Right forelimb (tissue), 1 donor: Measurements from ENCODE around the gene SLC15A3.

ENCODE experiments used
- DNase-seq: peaks from one replicate; pipeline ENCODE4 v3.0.0-alpha.2; 2018

The SLC15A3 gene

GRCh38 chr11:60944490-60945294 is 7.3 kb downstream of the SLC15A3 start:
- DNase-seq, result no peak

DNA sequence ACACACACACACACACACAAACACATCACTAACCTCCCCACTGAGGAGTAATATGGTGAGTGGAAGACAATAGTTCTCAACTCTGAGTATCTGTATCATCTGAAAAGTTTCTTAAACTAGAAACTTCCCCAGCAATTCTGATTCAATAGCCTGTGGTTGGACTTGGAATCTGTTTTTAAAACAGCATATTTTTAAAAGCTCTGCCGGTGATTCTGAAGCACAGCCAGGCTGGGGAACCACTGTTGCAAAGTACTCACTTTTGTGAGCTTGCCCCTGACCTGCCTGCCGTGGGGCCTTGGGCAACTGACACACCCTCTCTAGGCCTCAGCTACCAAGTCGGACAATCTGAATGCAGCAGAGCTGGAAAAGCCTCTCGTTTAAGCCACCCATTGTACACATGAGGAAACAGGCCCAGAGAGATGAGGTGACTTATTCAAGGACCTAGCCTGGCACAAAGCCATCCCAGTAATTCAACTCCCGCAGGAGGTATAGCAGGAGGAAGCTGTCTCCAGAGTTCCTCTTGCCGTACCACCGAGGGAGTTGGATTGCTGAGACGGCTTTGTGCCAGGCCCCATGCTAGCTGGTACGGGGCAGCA is 8.9 kb downstream of the SLC15A3 start:
- no peak for DNase-seq

DNA sequence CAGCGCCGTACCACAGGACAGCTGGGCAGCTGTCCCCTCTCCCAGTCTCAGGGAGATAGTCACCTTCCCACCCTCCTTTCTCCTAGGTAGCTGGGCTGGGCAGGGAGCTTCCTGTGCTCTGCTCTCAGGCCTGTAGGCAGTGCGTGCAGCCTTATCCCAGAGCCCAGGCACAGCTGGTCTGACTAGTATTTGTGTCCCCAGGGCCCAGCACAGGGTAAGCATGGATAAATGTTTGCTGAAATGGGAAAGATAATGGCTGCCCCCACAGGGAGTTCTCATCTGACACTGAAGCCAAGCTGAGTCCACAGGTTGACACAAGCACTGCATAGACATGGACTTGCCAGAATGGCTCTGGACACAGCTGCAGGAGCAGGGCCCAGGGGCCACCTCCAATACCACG is 9.8 kb downstream of the SLC15A3 start:
- DNase-seq, result no peak

- DNase-seq, result no peak
Measured at GRCh38 chr11:60941371-60942119, 10.4 kb downstream of the SLC15A3 start.

DNA sequence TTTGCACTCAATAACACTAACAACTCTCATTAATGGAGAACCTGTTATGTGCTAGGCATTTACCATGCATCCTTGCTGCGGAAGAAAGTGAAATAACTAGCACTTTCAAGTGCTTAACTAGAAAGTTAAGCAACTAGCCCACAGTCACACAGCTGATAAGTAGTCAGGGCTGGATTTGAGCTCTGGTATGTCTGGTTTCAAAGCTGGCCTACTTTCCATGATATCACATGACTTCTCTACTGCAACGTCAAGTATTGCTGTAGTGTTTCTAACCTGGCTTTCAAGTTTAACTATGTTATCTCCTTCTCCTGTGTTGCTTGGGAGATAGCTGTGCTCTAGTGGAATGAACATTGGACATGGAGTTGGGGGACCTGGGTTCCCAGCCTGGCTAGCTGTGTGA is 12.1 kb downstream of the SLC15A3 start:
- DNase-seq, result no peak

DNA sequence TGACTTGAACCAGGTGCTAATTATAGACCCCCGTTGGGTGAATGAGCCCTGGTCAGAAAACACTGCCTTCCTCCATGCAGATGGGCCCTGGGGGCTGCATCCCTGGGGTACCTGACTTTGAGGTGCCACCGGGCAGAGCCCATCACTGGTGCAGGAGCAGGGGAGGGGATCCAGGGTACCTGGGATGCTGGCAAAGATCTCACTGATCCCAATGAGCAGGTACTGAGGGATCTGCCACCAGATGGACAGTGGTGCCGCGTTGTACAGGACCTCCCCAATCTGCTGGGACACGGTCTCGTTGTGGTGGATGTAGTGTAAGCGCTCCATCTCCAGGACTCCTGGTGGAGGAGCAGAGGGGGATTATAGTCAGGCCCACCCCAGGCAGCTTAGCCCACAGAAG is 12.7 kb downstream of the SLC15A3 start:
- DNase-seq, result no peak

DNA sequence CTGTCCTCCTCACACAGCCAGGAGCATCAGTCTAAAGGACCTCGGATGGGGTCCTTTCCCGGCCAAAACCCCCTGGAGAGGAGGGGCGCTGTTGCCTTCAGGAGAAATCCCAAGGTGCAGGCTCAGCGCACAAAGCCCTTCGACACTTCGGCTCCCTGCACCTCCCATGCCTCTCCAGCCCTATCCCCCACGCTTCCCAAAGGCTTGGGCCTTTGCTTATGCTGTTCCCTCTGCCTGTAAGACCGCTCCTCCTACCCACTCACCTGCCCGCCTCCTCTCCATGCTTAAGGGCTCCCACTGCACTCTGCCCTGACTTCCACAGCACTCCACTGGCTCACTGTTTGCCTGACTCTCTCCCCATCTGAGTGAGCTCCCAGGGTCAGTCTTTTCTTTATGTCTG is 13.5 kb downstream of the SLC15A3 start:
- DNase-seq, result no peak

- no peak for DNase-seq
Measured at GRCh38 chr11:60937811-60938210, 14.2 kb downstream of the SLC15A3 start.

DNA sequence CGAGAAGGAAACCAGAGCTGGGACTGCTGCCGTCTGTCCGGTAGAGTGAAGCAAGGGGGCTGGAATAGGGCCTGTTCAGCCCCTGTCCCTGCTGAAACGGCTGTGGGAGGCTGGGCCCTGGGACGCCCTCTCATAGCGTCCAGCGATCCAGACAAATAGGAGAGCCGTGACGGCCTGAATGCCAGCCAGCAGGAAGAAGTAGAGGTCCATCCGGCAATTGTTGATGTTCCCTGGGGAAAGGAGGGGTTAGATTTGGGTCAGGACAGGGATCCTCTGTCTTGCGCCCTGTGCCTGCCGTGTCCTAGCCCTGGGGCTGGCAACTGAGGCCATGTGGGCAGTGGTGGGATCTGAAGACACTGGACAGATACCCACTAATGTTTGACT is 14.8 kb downstream of the SLC15A3 start:
- DNase-seq, result no peak

DNA sequence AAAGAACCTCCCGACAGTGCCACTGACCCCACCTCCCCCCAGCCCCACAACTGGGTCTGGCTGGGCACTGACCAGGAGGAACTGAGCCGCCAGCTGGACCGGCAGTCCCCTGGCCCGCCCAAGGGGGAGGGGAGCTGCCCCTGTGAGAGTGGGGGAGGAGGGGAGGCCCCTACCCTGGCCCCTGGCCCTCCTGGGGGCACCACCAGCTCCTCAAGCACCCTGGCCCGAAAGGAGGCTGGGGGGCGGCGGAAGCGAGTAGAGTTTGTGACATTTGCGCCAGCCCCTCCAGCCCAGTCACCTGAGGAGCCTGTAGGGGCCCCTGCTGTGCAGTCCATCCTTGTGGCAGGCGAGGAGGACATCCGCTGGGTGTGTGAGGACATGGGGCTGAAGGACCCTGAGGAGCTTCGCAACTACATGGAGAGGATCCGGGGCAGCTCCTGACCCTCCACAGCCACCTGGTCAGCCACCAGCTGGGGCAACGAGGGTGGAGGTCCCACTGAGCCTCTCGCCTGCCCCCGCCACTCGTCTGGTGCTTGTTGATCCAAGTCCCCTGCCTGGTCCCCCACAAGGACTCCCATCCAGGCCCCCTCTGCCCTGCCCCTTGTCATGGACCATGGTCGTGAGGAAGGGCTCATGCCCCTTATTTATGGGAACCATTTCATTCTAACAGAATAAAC is 15.4 kb downstream of the SLC15A3 start:
- DNase-seq, result no peak

DNA sequence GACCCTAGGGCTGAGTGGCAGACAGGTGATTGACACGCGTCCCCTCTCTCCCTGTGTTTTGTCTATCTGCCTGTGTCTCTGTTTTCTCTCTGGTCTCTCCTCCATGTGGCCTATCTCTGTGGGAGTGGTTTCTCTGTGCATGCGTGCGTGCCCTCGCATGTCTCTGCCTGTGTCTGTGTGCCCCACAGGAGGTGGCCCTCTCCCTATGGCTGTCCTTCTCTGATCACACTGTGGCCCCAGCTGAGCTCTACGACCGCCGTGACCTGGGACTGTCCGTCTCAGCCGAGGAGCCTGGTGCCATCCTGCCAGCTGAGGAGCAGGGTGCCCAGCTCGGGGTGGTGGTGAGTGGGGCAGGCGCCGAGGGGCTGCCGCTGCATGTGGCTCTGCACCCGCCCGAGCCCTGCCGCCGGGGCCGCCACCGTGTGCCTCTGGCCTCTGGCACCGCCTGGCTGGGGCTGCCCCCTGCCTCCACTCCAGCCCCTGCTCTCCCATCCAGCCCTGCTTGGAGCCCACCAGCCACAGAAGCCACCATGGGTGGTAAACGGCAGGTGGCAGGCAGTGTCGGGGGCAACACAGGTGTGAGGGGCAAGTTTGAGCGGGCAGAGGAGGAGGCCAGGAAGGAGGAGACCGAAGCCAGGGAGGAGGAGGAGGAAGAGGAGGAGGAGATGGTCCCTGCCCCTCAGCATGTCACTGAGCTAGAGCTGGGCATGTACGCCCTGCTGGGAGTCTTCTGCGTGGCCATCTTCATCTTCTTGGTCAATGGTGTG is 16.1 kb downstream of the SLC15A3 start:
- DNase-seq, result no peak

- DNase-seq, result no peak
Measured at GRCh38 chr11:60934790-60935605, 17.0 kb downstream of the SLC15A3 start.

GRCh38 chr11:60934124-60934789 is 17.7 kb downstream of the SLC15A3 start:
- DNase-seq, result no peak

DNA sequence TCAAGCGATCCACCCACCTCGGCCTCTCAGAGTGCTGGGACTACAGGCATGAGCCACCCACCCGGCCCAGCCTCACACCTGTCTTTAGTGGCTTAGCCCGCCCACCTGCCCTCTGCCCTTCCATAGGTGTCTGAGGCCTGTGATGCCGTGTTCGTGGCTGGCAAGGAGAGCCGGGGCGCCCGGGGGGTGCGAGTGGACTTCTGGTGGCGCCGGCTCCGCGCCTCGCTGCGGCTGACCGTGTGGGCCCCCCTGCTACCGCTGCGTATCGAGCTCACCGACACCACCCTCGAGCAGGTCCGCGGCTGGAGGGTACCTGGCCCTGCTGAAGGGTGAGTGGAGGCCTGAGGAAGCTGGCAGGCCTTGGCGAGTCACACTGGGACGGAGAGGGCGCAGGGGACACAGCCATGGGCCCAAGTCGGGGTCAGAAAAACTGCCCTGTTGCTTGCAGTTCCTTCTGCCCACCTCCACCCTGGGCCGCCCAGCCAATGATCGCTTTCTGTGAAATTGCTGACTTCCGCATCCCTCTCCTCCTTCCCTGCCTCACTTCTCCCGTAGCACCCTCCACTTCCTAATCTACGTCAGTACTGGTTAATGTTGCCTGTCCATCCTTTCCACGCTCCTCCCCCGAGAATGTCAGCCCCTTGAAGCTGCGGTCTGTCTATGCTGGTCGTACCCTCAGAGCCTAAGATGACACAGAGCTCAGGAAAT is 18.4 kb downstream of the SLC15A3 start:
- no peak for DNase-seq

- no peak for DNase-seq
Measured at GRCh38 chr11:60932605-60933356, 19.2 kb downstream of the SLC15A3 start.

GRCh38 chr11:60931917-60932316 is 20.1 kb downstream of the SLC15A3 start:
- no peak for DNase-seq

DNA sequence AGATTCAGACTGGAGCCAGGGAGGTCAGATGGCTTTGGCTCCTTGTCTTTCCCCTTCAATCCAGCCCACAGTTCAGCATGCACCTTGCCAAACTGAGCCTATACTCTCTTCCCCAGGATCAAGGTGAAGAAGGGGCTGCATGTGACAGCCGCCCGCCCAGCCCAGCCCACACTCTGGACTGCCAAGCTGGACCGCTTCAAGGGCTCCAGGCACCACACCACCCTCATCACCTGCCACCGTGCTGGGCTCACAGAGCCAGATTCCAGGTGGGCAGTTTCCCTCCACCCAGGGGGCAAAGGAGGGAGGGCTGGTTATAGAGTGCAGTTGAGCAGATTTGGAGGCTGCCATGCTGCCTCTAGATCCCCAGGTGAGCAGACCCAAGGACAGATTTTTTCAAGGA is 21.6 kb downstream of the SLC15A3 start:
- DNase-seq, result no peak

DNA sequence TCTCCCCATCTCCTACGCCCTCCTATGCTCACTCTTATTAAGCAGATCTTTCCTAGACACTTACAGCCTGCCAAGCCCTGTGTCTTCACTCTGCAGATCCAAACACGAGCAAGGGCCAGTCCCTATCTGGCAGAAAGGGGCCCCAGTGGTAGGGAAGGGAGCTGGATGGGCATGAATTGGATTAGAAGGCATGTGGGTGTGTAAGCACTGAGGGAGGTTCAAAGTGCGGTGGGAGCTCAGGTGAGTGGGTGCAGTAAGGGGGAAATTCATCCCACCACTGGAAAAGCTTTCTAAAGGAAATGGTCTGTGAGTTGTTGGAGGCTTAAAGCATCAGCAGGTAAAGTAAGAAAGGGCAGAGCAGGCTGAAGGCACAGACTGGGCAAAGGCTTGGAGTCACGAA is 22.2 kb downstream of the SLC15A3 start:
- no peak for DNase-seq

DNA sequence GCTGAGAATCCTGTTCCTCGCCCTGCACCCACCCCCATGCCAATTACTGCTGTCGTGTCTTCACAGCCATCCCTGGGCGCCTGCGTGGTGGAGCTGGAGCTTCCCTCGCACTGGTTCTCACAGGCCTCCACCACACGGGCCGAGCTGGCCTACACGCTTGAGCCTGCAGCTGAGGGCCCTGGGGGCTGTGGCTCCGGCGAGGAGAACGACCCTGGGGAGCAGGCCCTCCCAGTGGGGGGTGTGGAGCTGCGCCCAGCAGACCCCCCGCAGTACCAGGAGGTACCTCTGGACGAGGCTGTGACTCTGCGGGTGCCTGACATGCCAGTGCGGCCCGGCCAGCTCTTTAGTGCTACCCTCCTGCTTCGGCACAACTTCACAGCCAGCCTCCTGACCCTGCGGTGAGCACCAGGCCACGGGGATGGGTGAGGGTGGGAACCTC is 23.4 kb downstream of the SLC15A3 start:
- no peak for DNase-seq

- no peak for DNase-seq
Measured at GRCh38 chr11:60927600-60927999, 24.4 kb downstream of the SLC15A3 start.
